Neural progenitor cell (in vitro differentiated cells): ENCODE results near the gene LCMT1.

Experiments used
- CTCF ChIP-seq: fragments of 200-600 bp; sonication (generic); IDR thresholded peaks from 2 replicates; pipeline ENCODE4 v1.5.1; 2017; ENCODE audit warnings: antibody characterized with exemption, mild to moderate bottlenecking
- EZH2 ChIP-seq: fragments of 200-600 bp; sonication (generic); IDR thresholded peaks from 2 replicates; pipeline ENCODE4 v1.6.1; 2017; ENCODE audit warnings: antibody characterized with exemption, mild to moderate bottlenecking, moderate library complexity

GRCh38 chr16:25141648-25142047 is 30.1 kb downstream of the LCMT1 start:
- TF ChIP-seq CTCF (no peak), EZH2 (no peak)
